GM13977 (cell line): Measurements from ENCODE around the gene ITIH5.

ENCODE experiments used
- DNase-seq: peaks from one replicate; pipeline ENCODE4 v3.0.0; 2012; ENCODE audit warnings: low spot score
- in situ Hi-C: fragments of 300-500 bp; cut with MboI; formaldehyde crosslinking; loops from one replicate; pipeline ENCODE4 v1.12.0; 2022; ENCODE audit warnings: low sequenced_read_pairs, low pct_unique_long_range_greater_than_20kb, mixed read lengths, inconsistent platforms; ENCODE audit not compliant: unreplicated experiment
- TF ChIP-seq, protein P1 (sequence below): IDR thresholded peaks from 2 replicates; pipeline ENCODE4 v1.5.1; 2012; ENCODE audit warnings: mild to moderate bottlenecking, control low read depth; ENCODE audit not compliant: insufficient read depth; ENCODE audit errors: extremely low read depth, missing control alignments

Gene ITIH5

DNA sequence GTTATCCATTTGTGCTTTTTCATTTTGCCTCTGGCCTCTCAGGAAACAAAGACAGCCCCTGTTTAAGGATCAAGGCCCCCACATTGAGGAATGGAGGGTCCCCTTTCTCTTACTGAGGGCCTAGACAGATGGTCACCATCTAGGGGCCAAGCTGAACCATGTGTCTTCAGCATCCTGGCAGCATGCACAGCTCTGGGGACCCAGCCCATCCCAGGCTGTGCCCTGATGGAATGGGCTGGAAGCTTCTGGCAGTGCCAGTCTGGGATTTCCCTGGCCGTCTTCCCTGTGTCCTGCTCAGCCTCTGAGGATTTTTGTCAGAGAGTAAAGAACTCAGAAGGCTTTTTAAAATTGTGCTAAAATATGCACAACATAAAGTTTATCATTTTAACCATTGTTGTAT, 116.8 kb downstream of the ITIH5 start:
- DNase-seq: no peak
- TF ChIP-seq, protein P1, sequence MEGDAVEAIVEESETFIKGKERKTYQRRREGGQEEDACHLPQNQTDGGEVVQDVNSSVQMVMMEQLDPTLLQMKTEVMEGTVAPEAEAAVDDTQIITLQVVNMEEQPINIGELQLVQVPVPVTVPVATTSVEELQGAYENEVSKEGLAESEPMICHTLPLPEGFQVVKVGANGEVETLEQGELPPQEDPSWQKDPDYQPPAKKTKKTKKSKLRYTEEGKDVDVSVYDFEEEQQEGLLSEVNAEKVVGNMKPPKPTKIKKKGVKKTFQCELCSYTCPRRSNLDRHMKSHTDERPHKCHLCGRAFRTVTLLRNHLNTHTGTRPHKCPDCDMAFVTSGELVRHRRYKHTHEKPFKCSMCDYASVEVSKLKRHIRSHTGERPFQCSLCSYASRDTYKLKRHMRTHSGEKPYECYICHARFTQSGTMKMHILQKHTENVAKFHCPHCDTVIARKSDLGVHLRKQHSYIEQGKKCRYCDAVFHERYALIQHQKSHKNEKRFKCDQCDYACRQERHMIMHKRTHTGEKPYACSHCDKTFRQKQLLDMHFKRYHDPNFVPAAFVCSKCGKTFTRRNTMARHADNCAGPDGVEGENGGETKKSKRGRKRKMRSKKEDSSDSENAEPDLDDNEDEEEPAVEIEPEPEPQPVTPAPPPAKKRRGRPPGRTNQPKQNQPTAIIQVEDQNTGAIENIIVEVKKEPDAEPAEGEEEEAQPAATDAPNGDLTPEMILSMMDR: no peak
- in situ Hi-C loops: no loop called here

DNA sequence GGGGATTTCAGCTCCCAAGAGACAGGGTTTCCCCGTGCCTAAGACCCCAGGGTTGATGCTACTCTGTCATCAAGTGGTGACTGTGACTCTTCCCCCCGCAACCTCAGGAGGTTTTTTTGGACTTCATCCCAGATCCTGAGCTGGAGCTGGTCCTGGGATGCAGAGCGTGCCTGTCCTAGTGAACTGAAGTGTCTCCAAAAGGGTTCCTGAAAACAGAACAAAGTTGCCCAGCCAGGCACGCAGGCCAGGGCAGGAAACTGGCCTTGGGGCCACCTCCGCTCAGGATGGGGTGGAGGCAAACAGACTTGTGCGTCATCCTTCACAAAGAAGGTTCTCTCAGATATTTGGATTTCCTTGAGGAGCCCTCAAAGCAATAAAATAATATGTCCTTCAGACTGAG, 118.9 kb downstream of the ITIH5 start:
- in situ Hi-C loops: no loop called here
- TF ChIP-seq, protein P1: no peak
- DNase-seq: no peak

DNA sequence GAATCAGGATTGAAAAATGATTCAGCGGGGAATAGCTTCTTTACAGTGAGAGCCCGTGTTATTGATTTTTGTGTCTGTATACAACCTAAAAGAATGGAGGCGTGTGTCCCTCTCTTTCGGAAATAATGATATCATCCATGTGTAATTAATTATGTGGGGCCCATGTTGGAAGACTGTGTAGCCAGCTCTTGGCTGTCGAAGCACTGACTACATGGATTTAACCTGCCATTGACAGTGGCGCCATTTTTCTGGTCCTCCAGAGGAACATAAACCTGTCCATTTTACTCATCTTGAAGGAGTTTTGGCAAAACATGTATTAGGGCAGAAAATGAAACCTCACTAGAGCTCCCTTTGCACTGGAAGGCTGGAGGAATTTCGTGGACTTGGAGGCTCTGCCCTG, 119.6 kb downstream of the ITIH5 start:
- TF ChIP-seq, protein P1: no peak
- in situ Hi-C loops: no loop called here
- DNase-seq: no peak

DNA sequence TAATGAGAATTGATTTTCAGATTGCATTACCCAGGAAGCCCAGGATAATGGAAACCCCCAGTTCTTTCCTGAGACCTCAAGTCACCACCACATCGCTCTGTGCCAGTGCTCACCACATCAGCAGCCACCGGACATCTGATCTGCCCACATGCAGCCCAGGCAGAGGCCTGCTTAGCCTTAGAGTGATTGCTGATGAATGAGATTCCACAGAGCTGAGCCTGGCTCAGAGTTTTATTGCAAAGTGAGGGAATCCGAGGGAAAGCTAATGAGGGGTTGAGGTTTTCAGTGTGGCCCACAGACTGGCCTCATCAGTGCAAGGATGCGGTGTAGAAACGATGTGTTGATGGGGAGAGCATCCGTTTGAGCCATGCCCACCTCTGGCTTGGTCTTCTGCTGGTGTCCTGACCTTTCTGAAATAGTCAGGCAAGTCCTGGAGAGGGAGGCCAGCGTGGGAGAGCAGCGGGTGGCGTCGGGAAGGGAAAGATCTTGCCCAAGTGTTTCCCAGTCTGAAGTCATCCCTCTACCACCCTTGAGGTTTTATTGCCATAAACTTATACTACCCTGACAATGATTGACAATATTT, 120.3 kb downstream of the ITIH5 start:
- no peak for DNase-seq
- TF ChIP-seq, protein P1: no peak
- in situ Hi-C loops: no loop called here

DNA sequence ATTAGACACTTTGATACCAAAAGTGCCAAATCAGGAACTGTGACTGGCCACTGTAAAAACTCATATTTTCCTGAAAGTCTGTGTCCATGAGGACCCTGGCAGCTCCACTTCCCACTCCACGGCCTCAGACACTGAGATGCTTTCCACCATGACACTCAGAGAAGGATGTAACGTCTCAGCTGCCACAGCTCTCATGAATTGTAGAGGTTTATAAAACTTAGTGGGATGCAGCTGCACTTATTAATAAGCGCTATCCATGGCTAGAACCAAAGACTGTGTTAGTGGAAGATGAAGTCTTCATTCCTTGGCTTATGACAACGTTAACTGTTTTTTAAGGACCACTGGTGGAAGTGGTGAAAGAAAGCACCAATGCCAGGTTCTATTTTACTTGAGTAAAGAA, 121.0 kb downstream of the ITIH5 start:
- in situ Hi-C loops: no loop called here
- TF ChIP-seq, protein P1: no peak
- DNase-seq: no peak

DNA sequence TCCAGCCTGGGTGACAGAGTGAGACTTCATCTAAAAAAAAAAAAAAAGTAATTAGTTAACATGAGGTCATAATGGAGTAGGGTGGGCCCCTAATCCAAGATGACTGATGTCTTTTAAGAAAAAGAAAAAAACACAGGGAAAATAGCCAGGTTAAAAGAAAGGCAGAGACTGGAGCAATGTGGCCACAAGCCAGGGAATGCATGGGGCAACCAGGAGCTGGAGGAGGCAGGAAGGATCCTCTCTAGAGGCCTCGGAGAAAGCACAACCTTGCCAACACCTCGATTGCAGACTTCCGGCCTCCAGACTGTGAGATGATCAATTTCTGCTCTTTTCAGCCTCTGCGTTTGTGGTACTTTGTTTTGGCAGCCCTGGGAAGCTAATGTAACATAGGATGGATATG, 121.5 kb downstream of the ITIH5 start:
- no peak for DNase-seq
- in situ Hi-C loops: no loop called here

More for the DNA sequence above, 121.5 kb downstream of the ITIH5 start:
- TF ChIP-seq, protein P1: no peak
